GM23248 (cell line): ENCODE measurements around the gene KCNQ5. TPM values are rescaled to one million over a fixed set of nuclear protein-coding genes. Genes with fewer than 3 reads are reported as not detected.

Experiments
- DNase-seq: peaks from one replicate; pipeline ENCODE4 v3.0.0-alpha.2; 2015
- H2AFZ ChIP-seq: fragments of 200-600 bp; sonication (generic); 2 replicates; pipeline ENCODE4 v1.6.1; 2016; ENCODE audit warnings: antibody characterized with exemption
- H3F3A ChIP-seq: fragments of 200-600 bp; sonication (generic); 2 replicates; pipeline ENCODE4 v1.6.1; 2016; ENCODE audit warnings: mild to moderate bottlenecking, antibody characterized with exemption, mixed run types; ENCODE audit not compliant: insufficient read depth
- H3K27ac ChIP-seq: fragments of 200-600 bp; sonication (generic); 2 replicates; pipeline ENCODE4 v1.5.1; 2016; ENCODE audit warnings: mild to moderate bottlenecking
- H3K27me3 ChIP-seq: fragments of 200-600 bp; sonication (generic); replicated peaks from 2 replicates; pipeline ENCODE4 v1.6.1; 2016; ENCODE audit warnings: mild to moderate bottlenecking; ENCODE audit not compliant: insufficient read depth
- H3K36me3 ChIP-seq: fragments of 200-600 bp; sonication (generic); 2 replicates; pipeline ENCODE4 v1.6.1; 2016; ENCODE audit warnings: low read depth, mild to moderate bottlenecking
- H3K4me1 ChIP-seq: fragments of 200-600 bp; sonication (generic); 2 replicates; pipeline ENCODE4 v1.6.1; 2016; ENCODE audit warnings: mild to moderate bottlenecking; ENCODE audit not compliant: insufficient read depth
- H3K4me2 ChIP-seq: fragments of 200-600 bp; sonication (generic); one replicate; pipeline ENCODE4 v1.6.1; 2016; ENCODE audit warnings: mild to moderate bottlenecking; ENCODE audit not compliant: unreplicated experiment
- H3K4me3 ChIP-seq: fragments of 200-600 bp; sonication (generic); 2 replicates; pipeline ENCODE4 v1.5.1; 2016; ENCODE audit warnings: mild to moderate bottlenecking
- H3K79me2 ChIP-seq: fragments of 200-600 bp; sonication (generic); 2 replicates; pipeline ENCODE4 v1.6.1; 2016; ENCODE audit warnings: mild to moderate bottlenecking; ENCODE audit not compliant: insufficient read depth
- H3K9ac ChIP-seq: fragments of 200-600 bp; sonication (generic); 2 replicates; pipeline ENCODE4 v1.6.1; 2016; ENCODE audit warnings: mild to moderate bottlenecking
- H3K9me2 ChIP-seq: fragments of 200-600 bp; sonication (generic); 2 replicates; pipeline ENCODE4 v1.6.1; 2016; ENCODE audit warnings: mixed run types, mild to moderate bottlenecking, moderate library complexity; ENCODE audit not compliant: insufficient read depth
- H3K9me3 ChIP-seq: fragments of 200-600 bp; sonication (generic); one replicate; pipeline ENCODE4 v1.6.1; 2017; ENCODE audit warnings: low read depth
- H4K20me1 ChIP-seq: fragments of 200-600 bp; sonication (generic); 2 replicates; pipeline ENCODE4 v1.6.0; 2016; ENCODE audit not compliant: insufficient read depth
- EZH2 ChIP-seq: fragments of 200-600 bp; sonication (generic); IDR thresholded peaks from 2 replicates; pipeline ENCODE4 v1.6.1; 2018; ENCODE audit warnings: antibody characterized with exemption, mild to moderate bottlenecking; ENCODE audit not compliant: insufficient read depth, poor library complexity, severe bottlenecking
- EZH2phosphoT487 ChIP-seq: fragments of 200-600 bp; sonication (generic); IDR thresholded peaks from 2 replicates; pipeline ENCODE4 v1.6.1; 2018; ENCODE audit warnings: antibody characterized with exemption, moderate library complexity, mild to moderate bottlenecking, low read depth; ENCODE audit not compliant: insufficient read depth
- WGBS, 2 experiments: methylation state at CpG; one replicate each; pipeline ENCODE4 v1.1.6; 2015 to 2017; ENCODE audit warnings: low lambda C conversion rate in 2 of 2, low coverage in 1 of 2; ENCODE audit errors: missing lambda C conversion rate in 2 of 2; 5-methylcytosine and 5-hydroxymethylcytosine counted together
- in situ Hi-C: fragments of 300-500 bp; cut with MboI; formaldehyde crosslinking; loops from 2 replicates; pipeline ENCODE4 v1.15.0; 2020
- polyA plus RNA-seq: library from polyadenylated mRNA; unstranded; fragments of >200 nt; fragmentation: Nextera tagmentation; extraction: Ambion mirVana; gene quantifications from 2 replicates; pipeline ENCODE4 v1.2.1, GENCODE V29; 2016
- total RNA-seq: library from RNA; depleted of rRNA; stranded (reverse); fragments of >200 nt; shearing (Covaris generic); gene quantifications from 2 replicates; pipeline ENCODE4 v1.2.3, GENCODE V29; 2014

KCNQ5 gene
- total and polyA plus RNA-seq, 2 experiments from 2014 or later = 5.7 to 10.8 TPM

GRCh38 chr6:72702421-72702820, 80.6 kb downstream of the KCNQ5 start:
- Histone ChIP-seq H3K9ac (no peak overlapping the region), H2AFZ (no peak overlapping the region), H3K4me3 (no peak overlapping the region), H3F3A (no peaks in the 10 kb centered on the region), H3K4me1 (peaks cover 9% of the 10 kb centered on the region), H3K79me2 (peaks cover 35% of the 10 kb centered on the region; the same call in 1 of the 2 replicates), H4K20me1 (no peaks in the 10 kb centered on the region), H3K9me3 (no peaks in the 10 kb centered on the region), H3K27me3 (no peaks in the 10 kb centered on the region), H3K27ac (no peak overlapping the region), H3K9me2 (no peaks in the 10 kb centered on the region), H3K4me2 (no peak overlapping the region), H3K36me3 (no peaks in the 10 kb centered on the region)
- 74 to 75% methylated on average over 3 of the region's 3 CpGs for WGBS, 2 experiments
- TF ChIP-seq EZH2phosphoT487 = no peak
- TF ChIP-seq EZH2 = no peak
- in situ Hi-C loops = no loop called here
- no peak for DNase-seq

GRCh38 chr6:72703093-72703492, 81.2 kb downstream of the KCNQ5 start:
- WGBS, 2 experiments = 63% methylated on average over 2 of the region's 2 CpGs
- H3K4me2 ChIP-seq = no peak overlapping the region
- no peak overlapping the region for H3K9ac ChIP-seq
- no peaks in the 10 kb centered on the region for H3K36me3 ChIP-seq
- no peak for DNase-seq
- no peak overlapping the region for H2AFZ ChIP-seq
- no peaks in the 10 kb centered on the region for H3F3A ChIP-seq
- H4K20me1 ChIP-seq = no peaks in the 10 kb centered on the region
- no peaks in the 10 kb centered on the region for H3K9me2 ChIP-seq
- TF ChIP-seq EZH2 = no peak
- TF ChIP-seq EZH2phosphoT487 = no peak
- H3K27ac ChIP-seq = no peak overlapping the region
- in situ Hi-C loops = no loop called here
- H3K27me3 ChIP-seq = no peaks in the 10 kb centered on the region
- H3K9me3 ChIP-seq = no peaks in the 10 kb centered on the region
- peaks cover 35% of the 10 kb centered on the region; the same call in 1 of the 2 replicates for H3K79me2 ChIP-seq
- H3K4me1 ChIP-seq = peaks cover 9% of the 10 kb centered on the region
- H3K4me3 ChIP-seq = no peak overlapping the region

GRCh38 chr6:72704979-72705378, 83.1 kb downstream of the KCNQ5 start:
- Histone ChIP-seq H3K79me2 (peaks cover 35% of the 10 kb centered on the region; the same call in 1 of the 2 replicates), H3K4me1 (no peaks in the 10 kb centered on the region), H3F3A (no peaks in the 10 kb centered on the region), H3K9me3 (no peaks in the 10 kb centered on the region), H2AFZ (no peak overlapping the region), H3K27me3 (no peaks in the 10 kb centered on the region), H3K27ac (no peak overlapping the region), H3K4me2 (no peak overlapping the region), H3K9ac (no peak overlapping the region), H3K9me2 (no peaks in the 10 kb centered on the region), H3K4me3 (no peak overlapping the region), H4K20me1 (no peaks in the 10 kb centered on the region), H3K36me3 (no peaks in the 10 kb centered on the region)
- TF ChIP-seq EZH2phosphoT487 = no peak
- TF ChIP-seq EZH2 = no peak
- in situ Hi-C loops = no loop called here
- 68 to 73% methylated on average over 4 of the region's 4 CpGs for WGBS, 2 experiments
- DNase-seq = peak; percentile 18

- Histone ChIP-seq H4K20me1 (no peaks in the 10 kb centered on the region; the same call in 1 of the 2 replicates), H3K4me1 (no peaks in the 10 kb centered on the region), H3K9me3 (no peaks in the 10 kb centered on the region), H3K9ac (no peak overlapping the region), H3F3A (no peaks in the 10 kb centered on the region), H3K4me2 (no peak overlapping the region), H3K27ac (no peak overlapping the region), H3K27me3 (no peaks in the 10 kb centered on the region), H3K4me3 (no peak overlapping the region), H3K9me2 (no peaks in the 10 kb centered on the region), H2AFZ (no peak overlapping the region), H3K36me3 (peaks cover 4% of the 10 kb centered on the region; the same call in 1 of the 2 replicates), H3K79me2 (peaks cover 24% of the 10 kb centered on the region; the same call in 1 of the 2 replicates)
- 39 to 45% methylated on average over 1 of the region's 1 CpG for WGBS, 2 experiments
- in situ Hi-C loops = no loop called here
- no peak for TF ChIP-seq EZH2phosphoT487
- no peak for TF ChIP-seq EZH2
- DNase-seq = no peak
These were observed 87.6 kb downstream of the KCNQ5 start for GRCh38 chr6:72709431-72709830.
